GM21390 (cell line): Measurements from ENCODE around the gene CHST12.
"Not testable (repeated sequence)": the region's sequence is repeated elsewhere in the genome, so short reads cannot be mapped to it uniquely, and the experiment has no call there.

ENCODE experiments used
- ATAC-seq: cut with Tn5 transposase; IDR thresholded peaks from one replicate; pipeline ENCODE4 v1.9.1; 2021; ENCODE audit not compliant: unreplicated experiment

Gene CHST12

GRCh38 chr7:2377492-2377891 is 25.9 kb upstream of the CHST12 start:
- ATAC-seq: not testable (repeated sequence)

- not testable (repeated sequence) for ATAC-seq
Measured at GRCh38 chr7:2378125-2378524, 25.3 kb upstream of the CHST12 start.

- no peak for ATAC-seq
Measured at GRCh38 chr7:2379161-2379560, 24.2 kb upstream of the CHST12 start.

- ATAC-seq: no peak
Measured at GRCh38 chr7:2379821-2380450, 23.5 kb upstream of the CHST12 start.

- no peak for ATAC-seq
Measured at GRCh38 chr7:2380461-2380860, 22.9 kb upstream of the CHST12 start.

- no peak for ATAC-seq
Measured at GRCh38 chr7:2381227-2381626, 22.2 kb upstream of the CHST12 start.

GRCh38 chr7:2381881-2382509 is 21.4 kb upstream of the CHST12 start:
- no peak for ATAC-seq

GRCh38 chr7:2383543-2384274 is 19.7 kb upstream of the CHST12 start:
- ATAC-seq: no peak

- no peak for ATAC-seq
Measured at GRCh38 chr7:2384354-2385243, 18.8 kb upstream of the CHST12 start.

- not testable (repeated sequence) for ATAC-seq
Measured at GRCh38 chr7:2386122-2386521, 17.3 kb upstream of the CHST12 start.

- ATAC-seq: no peak
Measured at GRCh38 chr7:2386964-2387669, 16.3 kb upstream of the CHST12 start.

- no peak for ATAC-seq
Measured at GRCh38 chr7:2387897-2388636, 15.3 kb upstream of the CHST12 start.

- ATAC-seq: no peak
Measured at GRCh38 chr7:2388637-2388954, 14.8 kb upstream of the CHST12 start.

- not testable (repeated sequence) for ATAC-seq
Measured at GRCh38 chr7:2390020-2390816, 13.2 kb upstream of the CHST12 start.

- no peak for ATAC-seq
Measured at GRCh38 chr7:2393706-2394105, 9.7 kb upstream of the CHST12 start.

GRCh38 chr7:2394566-2395082 is 8.8 kb upstream of the CHST12 start:
- ATAC-seq: no peak

GRCh38 chr7:2398506-2398905 is 4.9 kb upstream of the CHST12 start:
- ATAC-seq: no peak

GRCh38 chr7:2399848-2400587 is 3.4 kb upstream of the CHST12 start:
- no peak for ATAC-seq

- no peak for ATAC-seq
Measured at GRCh38 chr7:2402687-2403013, 761 bp upstream of the CHST12 start.
